Measurements from ENCODE around the gene CATSPERB.

DNA sequence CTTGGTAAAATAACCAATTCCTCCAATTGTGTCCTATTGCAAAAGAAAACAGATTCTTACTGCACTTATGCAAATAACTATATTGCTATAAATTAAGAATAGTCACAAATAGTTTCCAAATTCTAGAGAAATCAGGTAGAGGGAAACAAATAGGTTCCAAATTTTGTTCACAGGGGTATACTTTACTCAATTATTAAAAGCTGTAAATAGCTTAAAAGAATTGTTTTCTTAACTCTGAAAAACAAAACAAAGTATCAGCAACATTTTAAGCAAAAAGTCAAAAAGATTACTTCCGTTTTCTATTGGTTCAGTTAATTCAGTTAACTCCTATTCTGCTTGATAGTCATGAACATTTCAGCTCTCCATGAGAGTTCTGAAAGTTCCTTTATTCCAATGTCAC lies 136.2 kb downstream of the CATSPERB start:
- TF ChIP-seq EZH2 (IDR thresholded peaks at IDR 0.05; ENCODE audit: low read depth, unreplicated experiment) (no peak), CREB1 (CRISPR knock-in tag; IDR thresholded peaks at IDR 0.05; ENCODE audit: low read depth) (no peak), POLR2AphosphoS5 (IDR thresholded peaks at IDR 0.05; ENCODE audit: low read depth) (no peak), ZNF114 (CRISPR knock-in tag; IDR thresholded peaks at IDR 0.05) (no peak), EZH2phosphoT487 (IDR thresholded peaks at IDR 0.05; ENCODE audit: unreplicated experiment) (no peak), JUNB (IDR thresholded peaks at IDR 0.05; ENCODE audit: unreplicated experiment) (no peak), NANOG (IDR thresholded peaks at IDR 0.05; ENCODE audit: borderline replicate concordance) (no peak), STAT1 (IDR thresholded peaks at IDR 0.05; ENCODE audit: unreplicated experiment) (no peak), ZNF331 (CRISPR knock-in tag; IDR thresholded peaks at IDR 0.05; ENCODE audit: low read depth) (no peak)
- TF ChIP-seq, protein P1, sequence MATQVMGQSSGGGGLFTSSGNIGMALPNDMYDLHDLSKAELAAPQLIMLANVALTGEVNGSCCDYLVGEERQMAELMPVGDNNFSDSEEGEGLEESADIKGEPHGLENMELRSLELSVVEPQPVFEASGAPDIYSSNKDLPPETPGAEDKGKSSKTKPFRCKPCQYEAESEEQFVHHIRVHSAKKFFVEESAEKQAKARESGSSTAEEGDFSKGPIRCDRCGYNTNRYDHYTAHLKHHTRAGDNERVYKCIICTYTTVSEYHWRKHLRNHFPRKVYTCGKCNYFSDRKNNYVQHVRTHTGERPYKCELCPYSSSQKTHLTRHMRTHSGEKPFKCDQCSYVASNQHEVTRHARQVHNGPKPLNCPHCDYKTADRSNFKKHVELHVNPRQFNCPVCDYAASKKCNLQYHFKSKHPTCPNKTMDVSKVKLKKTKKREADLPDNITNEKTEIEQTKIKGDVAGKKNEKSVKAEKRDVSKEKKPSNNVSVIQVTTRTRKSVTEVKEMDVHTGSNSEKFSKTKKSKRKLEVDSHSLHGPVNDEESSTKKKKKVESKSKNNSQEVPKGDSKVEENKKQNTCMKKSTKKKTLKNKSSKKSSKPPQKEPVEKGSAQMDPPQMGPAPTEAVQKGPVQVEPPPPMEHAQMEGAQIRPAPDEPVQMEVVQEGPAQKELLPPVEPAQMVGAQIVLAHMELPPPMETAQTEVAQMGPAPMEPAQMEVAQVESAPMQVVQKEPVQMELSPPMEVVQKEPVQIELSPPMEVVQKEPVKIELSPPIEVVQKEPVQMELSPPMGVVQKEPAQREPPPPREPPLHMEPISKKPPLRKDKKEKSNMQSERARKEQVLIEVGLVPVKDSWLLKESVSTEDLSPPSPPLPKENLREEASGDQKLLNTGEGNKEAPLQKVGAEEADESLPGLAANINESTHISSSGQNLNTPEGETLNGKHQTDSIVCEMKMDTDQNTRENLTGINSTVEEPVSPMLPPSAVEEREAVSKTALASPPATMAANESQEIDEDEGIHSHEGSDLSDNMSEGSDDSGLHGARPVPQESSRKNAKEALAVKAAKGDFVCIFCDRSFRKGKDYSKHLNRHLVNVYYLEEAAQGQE (IDR thresholded peaks at IDR 0.05; ENCODE audit: unreplicated experiment): no peak
- TF ChIP-seq, protein P2, sequence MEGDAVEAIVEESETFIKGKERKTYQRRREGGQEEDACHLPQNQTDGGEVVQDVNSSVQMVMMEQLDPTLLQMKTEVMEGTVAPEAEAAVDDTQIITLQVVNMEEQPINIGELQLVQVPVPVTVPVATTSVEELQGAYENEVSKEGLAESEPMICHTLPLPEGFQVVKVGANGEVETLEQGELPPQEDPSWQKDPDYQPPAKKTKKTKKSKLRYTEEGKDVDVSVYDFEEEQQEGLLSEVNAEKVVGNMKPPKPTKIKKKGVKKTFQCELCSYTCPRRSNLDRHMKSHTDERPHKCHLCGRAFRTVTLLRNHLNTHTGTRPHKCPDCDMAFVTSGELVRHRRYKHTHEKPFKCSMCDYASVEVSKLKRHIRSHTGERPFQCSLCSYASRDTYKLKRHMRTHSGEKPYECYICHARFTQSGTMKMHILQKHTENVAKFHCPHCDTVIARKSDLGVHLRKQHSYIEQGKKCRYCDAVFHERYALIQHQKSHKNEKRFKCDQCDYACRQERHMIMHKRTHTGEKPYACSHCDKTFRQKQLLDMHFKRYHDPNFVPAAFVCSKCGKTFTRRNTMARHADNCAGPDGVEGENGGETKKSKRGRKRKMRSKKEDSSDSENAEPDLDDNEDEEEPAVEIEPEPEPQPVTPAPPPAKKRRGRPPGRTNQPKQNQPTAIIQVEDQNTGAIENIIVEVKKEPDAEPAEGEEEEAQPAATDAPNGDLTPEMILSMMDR (conservative IDR thresholded peaks at IDR 0.05; ENCODE audit: low read depth in 2 of 2): no peak
- TF ChIP-seq, protein P3, sequence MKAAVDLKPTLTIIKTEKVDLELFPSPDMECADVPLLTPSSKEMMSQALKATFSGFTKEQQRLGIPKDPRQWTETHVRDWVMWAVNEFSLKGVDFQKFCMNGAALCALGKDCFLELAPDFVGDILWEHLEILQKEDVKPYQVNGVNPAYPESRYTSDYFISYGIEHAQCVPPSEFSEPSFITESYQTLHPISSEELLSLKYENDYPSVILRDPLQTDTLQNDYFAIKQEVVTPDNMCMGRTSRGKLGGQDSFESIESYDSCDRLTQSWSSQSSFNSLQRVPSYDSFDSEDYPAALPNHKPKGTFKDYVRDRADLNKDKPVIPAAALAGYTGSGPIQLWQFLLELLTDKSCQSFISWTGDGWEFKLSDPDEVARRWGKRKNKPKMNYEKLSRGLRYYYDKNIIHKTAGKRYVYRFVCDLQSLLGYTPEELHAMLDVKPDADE (IDR thresholded peaks at IDR 0.05): no peak
- TF ChIP-seq, protein P4, sequence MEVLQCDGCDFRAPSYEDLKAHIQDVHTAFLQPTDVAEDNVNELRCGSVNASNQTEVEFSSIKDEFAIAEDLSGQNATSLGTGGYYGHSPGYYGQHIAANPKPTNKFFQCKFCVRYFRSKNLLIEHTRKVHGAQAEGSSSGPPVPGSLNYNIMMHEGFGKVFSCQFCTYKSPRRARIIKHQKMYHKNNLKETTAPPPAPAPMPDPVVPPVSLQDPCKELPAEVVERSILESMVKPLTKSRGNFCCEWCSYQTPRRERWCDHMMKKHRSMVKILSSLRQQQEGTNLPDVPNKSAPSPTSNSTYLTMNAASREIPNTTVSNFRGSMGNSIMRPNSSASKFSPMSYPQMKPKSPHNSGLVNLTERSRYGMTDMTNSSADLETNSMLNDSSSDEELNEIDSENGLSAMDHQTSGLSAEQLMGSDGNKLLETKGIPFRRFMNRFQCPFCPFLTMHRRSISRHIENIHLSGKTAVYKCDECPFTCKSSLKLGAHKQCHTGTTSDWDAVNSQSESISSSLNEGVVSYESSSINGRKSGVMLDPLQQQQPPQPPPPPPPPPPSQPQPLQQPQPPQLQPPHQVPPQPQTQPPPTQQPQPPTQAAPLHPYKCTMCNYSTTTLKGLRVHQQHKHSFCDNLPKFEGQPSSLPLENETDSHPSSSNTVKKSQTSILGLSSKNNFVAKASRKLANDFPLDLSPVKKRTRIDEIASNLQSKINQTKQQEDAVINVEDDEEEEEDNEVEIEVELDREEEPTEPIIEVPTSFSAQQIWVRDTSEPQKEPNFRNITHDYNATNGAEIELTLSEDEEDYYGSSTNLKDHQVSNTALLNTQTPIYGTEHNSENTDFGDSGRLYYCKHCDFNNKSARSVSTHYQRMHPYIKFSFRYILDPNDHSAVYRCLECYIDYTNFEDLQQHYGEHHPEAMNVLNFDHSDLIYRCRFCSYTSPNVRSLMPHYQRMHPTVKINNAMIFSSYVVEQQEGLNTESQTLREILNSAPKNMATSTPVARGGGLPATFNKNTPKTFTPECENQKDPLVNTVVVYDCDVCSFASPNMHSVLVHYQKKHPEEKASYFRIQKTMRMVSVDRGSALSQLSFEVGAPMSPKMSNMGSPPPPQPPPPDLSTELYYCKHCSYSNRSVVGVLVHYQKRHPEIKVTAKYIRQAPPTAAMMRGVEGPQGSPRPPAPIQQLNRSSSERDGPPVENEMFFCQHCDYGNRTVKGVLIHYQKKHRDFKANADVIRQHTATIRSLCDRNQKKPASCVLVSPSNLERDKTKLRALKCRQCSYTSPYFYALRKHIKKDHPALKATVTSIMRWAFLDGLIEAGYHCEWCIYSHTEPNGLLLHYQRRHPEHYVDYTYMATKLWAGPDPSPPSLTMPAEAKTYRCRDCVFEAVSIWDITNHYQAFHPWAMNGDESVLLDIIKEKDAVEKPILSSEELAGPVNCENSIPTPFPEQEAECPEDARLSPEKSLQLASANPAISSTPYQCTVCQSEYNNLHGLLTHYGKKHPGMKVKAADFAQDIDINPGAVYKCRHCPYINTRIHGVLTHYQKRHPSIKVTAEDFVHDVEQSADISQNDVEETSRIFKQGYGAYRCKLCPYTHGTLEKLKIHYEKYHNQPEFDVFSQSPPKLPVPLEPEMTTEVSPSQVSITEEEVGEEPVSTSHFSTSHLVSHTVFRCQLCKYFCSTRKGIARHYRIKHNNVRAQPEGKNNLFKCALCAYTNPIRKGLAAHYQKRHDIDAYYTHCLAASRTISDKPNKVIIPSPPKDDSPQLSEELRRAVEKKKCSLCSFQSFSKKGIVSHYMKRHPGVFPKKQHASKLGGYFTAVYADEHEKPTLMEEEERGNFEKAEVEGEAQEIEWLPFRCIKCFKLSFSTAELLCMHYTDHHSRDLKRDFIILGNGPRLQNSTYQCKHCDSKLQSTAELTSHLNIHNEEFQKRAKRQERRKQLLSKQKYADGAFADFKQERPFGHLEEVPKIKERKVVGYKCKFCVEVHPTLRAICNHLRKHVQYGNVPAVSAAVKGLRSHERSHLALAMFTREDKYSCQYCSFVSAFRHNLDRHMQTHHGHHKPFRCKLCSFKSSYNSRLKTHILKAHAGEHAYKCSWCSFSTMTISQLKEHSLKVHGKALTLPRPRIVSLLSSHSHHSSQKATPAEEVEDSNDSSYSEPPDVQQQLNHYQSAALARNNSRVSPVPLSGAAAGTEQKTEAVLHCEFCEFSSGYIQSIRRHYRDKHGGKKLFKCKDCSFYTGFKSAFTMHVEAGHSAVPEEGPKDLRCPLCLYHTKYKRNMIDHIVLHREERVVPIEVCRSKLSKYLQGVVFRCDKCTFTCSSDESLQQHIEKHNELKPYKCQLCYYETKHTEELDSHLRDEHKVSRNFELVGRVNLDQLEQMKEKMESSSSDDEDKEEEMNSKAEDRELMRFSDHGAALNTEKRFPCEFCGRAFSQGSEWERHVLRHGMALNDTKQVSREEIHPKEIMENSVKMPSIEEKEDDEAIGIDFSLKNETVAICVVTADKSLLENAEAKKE (CRISPR knock-in tag; IDR thresholded peaks at IDR 0.05): no peak

Data from GM23338 (cell line).